ENCODE results near the gene DHX35.

Gene DHX35

DNA sequence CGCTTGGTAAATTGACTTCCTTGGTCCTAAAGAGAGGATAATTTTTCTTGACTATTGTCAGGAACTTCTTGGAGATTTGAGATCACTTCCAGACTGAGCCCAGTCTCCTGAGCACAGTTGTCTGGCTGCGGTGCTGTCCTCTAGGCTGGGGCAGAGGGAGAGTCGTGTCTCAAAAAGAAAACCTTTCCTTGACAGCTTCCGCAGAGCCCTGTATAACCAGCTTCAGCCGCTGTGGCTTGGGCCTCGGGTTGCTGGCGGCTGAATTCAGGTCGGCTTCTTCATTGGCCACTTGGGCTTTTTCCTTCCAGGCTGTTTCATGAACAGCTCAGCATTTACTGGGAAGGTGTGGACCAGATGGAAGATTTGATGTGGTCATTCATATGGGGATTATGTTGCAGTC is 75.9 kb downstream of the DHX35 start:
- no peak overlapping the region for H3K27ac ChIP-seq (ENCODE audit: low read depth, low read length)
- no peaks in the 10 kb centered on the region for H3K27me3 ChIP-seq (ENCODE audit: control insufficient read depth in 1 of 2, insufficient read depth in 2 of 2, low read length in 2 of 2)
- H3K36me3 ChIP-seq (ENCODE audit: control insufficient read depth in 1 of 2, insufficient read depth in 2 of 2, low read length in 2 of 2), result peaks cover 23 to 85% of the 10 kb centered on the region in 2 donors
- H3K4me1 ChIP-seq (ENCODE audit: control insufficient read depth in 1 of 2, insufficient read depth in 2 of 2, low read length in 2 of 2), result no peaks in the 10 kb centered on the region
- no peak overlapping the region for H3K9ac ChIP-seq (ENCODE audit: low read depth in 1 of 2, low read length in 2 of 2)
- H3K4me3 ChIP-seq (ENCODE audit: low read depth in 1 of 2, low read length in 2 of 2), result no peak overlapping the region
- H3K9me3 ChIP-seq (ENCODE audit: control insufficient read depth in 1 of 2, low read length in 2 of 2), result no peaks in the 10 kb centered on the region

DNA sequence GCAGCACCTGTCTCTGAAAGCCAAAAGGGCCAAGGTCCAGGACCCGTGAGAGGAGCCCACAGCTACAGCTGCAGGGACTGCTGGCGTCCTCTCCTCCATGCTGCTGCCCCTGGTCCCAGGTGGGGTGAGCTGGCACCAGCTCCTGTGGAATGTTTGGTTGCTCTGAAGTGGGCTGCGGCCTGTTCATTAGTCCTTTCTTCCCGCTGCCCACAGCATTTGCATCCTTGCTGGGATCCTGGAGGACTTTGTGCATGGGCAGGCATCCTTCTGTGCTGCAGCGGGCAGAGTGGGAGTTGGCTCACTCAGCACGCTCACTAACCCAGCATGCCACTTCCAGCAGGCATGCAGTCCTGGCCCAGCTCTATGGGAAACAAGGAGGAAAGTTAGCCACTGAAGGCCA is 76.4 kb downstream of the DHX35 start:
- H3K9me3 ChIP-seq (ENCODE audit: control insufficient read depth in 1 of 2, low read length in 2 of 2), result no peaks in the 10 kb centered on the region
- H3K4me1 ChIP-seq (ENCODE audit: control insufficient read depth in 1 of 2, insufficient read depth in 2 of 2, low read length in 2 of 2), result no peaks in the 10 kb centered on the region
- H3K27ac ChIP-seq (ENCODE audit: low read depth, low read length), result no peak overlapping the region
- peaks cover 23 to 83% of the 10 kb centered on the region in 2 donors for H3K36me3 ChIP-seq (ENCODE audit: control insufficient read depth in 1 of 2, insufficient read depth in 2 of 2, low read length in 2 of 2)
- no peaks in the 10 kb centered on the region for H3K27me3 ChIP-seq (ENCODE audit: control insufficient read depth in 1 of 2, insufficient read depth in 2 of 2, low read length in 2 of 2)
- H3K4me3 ChIP-seq (ENCODE audit: low read depth in 1 of 2, low read length in 2 of 2), result no peak overlapping the region
- H3K9ac ChIP-seq (ENCODE audit: low read depth in 1 of 2, low read length in 2 of 2), result no peak overlapping the region

DNA sequence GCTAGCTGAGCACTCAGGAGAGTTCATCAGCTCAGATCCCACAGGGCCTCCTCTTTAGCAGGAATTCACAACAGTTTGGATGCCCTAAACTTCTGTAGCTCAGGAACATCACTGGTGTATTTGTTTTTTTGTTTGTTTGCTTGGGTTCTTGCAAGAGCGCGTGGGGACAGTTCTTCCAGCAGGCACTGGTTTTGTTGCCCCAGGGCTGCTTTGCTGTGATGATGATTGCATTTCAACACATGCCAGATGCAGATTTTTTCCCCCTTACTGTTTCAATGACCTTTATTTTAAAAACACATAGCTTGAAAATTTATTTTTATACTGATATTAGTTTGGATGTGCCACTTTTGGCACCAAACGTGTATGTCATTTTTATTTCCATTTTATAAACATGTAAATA is 77.1 kb downstream of the DHX35 start:
- Histone ChIP-seq H3K9me3 (ENCODE audit: control insufficient read depth in 1 of 2, low read length in 2 of 2) (no peaks in the 10 kb centered on the region), H3K4me1 (ENCODE audit: control insufficient read depth in 1 of 2, insufficient read depth in 2 of 2, low read length in 2 of 2) (no peaks in the 10 kb centered on the region), H3K36me3 (ENCODE audit: control insufficient read depth in 1 of 2, insufficient read depth in 2 of 2, low read length in 2 of 2) (peaks cover 23 to 76% of the 10 kb centered on the region in 2 donors), H3K27me3 (ENCODE audit: control insufficient read depth in 1 of 2, insufficient read depth in 2 of 2, low read length in 2 of 2) (no peaks in the 10 kb centered on the region), H3K4me3 (ENCODE audit: low read depth in 1 of 2, low read length in 2 of 2) (no peak overlapping the region), H3K9ac (ENCODE audit: low read depth in 1 of 2, low read length in 2 of 2) (no peak overlapping the region), H3K27ac (ENCODE audit: low read depth, low read length) (no peak overlapping the region)

DNA sequence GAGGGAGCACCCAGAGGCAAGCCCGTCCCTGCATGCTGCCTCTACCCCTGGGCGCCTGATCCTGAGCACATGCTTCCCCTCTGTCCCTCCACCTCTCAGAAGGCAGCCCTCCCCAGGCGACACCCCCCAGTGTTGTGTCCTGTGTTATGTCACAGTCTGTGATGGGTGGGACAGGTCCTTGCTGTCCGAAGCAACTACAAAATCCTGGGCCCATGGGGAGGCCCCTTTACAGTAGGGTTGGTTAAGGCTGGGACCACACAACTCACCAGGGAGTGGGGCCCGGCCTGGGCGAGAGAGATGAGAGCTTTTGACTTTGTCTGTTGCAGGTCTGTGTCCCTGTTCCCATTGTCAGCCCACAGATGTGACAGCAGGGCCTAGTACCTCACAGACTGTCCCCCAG is 78.0 kb downstream of the DHX35 start:
- no peak overlapping the region for H3K4me3 ChIP-seq (ENCODE audit: low read depth in 1 of 2, low read length in 2 of 2)
- H3K36me3 ChIP-seq (ENCODE audit: control insufficient read depth in 1 of 2, insufficient read depth in 2 of 2, low read length in 2 of 2), result peaks cover 23 to 69% of the 10 kb centered on the region in 2 donors
- no peak overlapping the region for H3K9ac ChIP-seq (ENCODE audit: low read depth in 1 of 2, low read length in 2 of 2)
- H3K27ac ChIP-seq (ENCODE audit: low read depth, low read length), result no peak overlapping the region
- H3K9me3 ChIP-seq (ENCODE audit: control insufficient read depth in 1 of 2, low read length in 2 of 2), result no peaks in the 10 kb centered on the region
- H3K27me3 ChIP-seq (ENCODE audit: control insufficient read depth in 1 of 2, insufficient read depth in 2 of 2, low read length in 2 of 2), result no peaks in the 10 kb centered on the region
- no peaks in the 10 kb centered on the region for H3K4me1 ChIP-seq (ENCODE audit: control insufficient read depth in 1 of 2, insufficient read depth in 2 of 2, low read length in 2 of 2)

DNA sequence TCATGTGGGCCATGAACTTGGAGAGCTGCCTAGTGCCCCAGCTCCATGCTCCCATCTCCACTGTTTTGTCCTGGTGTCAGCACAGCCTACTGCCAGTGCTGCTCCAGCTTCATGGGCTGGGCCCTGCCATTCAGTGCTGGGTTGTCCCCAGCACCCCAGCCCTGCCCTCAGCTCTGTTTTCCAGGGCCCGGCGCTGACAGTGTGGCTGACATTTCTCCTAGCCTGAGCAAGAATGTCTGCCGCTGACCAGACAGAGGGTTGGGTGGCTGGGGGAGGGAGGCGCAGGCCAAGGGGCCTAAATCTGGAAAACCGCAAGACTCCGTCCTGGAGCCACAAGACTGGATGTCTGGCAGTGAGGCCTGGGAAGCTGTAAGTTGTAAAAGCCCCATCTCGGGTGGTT is 78.9 kb downstream of the DHX35 start:
- Histone ChIP-seq H3K27ac (ENCODE audit: low read depth, low read length) (no peak overlapping the region), H3K27me3 (ENCODE audit: control insufficient read depth in 1 of 2, insufficient read depth in 2 of 2, low read length in 2 of 2) (no peaks in the 10 kb centered on the region), H3K9ac (ENCODE audit: low read depth in 1 of 2, low read length in 2 of 2) (no peak overlapping the region), H3K4me1 (ENCODE audit: control insufficient read depth in 1 of 2, insufficient read depth in 2 of 2, low read length in 2 of 2) (no peaks in the 10 kb centered on the region), H3K4me3 (ENCODE audit: low read depth in 1 of 2, low read length in 2 of 2) (no peak overlapping the region), H3K9me3 (ENCODE audit: control insufficient read depth in 1 of 2, low read length in 2 of 2) (no peaks in the 10 kb centered on the region), H3K36me3 (ENCODE audit: control insufficient read depth in 1 of 2, insufficient read depth in 2 of 2, low read length in 2 of 2) (peaks cover 15 to 59% of the 10 kb centered on the region in 2 donors)

DNA sequence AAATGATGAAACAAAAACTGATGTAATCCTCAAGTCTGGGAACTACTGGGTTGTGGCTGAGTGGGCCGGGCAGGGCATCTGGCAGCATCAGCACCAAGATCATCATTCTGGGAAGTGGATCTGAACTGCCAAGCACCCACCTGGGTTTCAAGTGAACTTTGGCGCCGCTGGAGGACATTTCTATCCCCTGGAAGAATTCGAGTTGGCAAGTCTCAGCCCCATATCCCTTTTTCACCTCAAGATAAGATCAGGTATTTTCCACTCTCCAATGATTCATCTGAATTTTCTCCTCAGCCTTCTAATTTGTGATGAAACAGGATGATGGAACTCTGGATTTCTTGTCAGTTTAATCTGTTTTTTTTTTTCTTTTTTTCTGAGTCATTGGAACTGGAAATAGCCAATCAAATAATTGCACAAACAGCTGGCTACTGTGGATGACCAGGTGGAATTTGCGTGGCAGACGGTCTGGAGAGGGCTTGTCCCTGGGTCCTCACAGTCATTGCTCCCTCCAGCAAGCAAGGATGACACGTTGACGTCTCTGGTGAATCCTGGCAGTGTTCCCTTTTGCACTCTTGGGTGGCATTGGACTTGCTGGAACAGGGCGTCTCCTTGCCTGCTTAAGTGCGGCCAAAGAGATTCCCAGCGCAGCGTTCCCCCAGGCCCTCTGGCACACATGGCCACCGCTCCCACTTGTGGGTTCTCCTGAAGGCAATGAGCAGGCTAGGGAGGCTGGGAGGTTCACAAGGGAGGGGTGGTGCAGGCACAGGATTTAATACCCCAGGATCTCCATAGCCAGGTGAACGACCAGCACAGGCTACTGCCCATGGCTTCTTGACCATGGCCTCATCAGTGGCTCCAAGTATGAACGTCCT is 80.4 kb downstream of the DHX35 start:
- peaks cover 13 to 48% of the 10 kb centered on the region in 2 donors for H3K36me3 ChIP-seq (ENCODE audit: control insufficient read depth in 1 of 2, insufficient read depth in 2 of 2, low read length in 2 of 2)
- H3K9ac ChIP-seq (ENCODE audit: low read depth in 1 of 2, low read length in 2 of 2), result no peak overlapping the region
- no peaks in the 10 kb centered on the region for H3K4me1 ChIP-seq (ENCODE audit: control insufficient read depth in 1 of 2, insufficient read depth in 2 of 2, low read length in 2 of 2)
- H3K9me3 ChIP-seq (ENCODE audit: control insufficient read depth in 1 of 2, low read length in 2 of 2), result no peaks in the 10 kb centered on the region
- no peaks in the 10 kb centered on the region for H3K27me3 ChIP-seq (ENCODE audit: control insufficient read depth in 1 of 2, insufficient read depth in 2 of 2, low read length in 2 of 2)
- H3K27ac ChIP-seq (ENCODE audit: low read depth, low read length), result no peak overlapping the region
- no peak overlapping the region for H3K4me3 ChIP-seq (ENCODE audit: low read depth in 1 of 2, low read length in 2 of 2)

DNA sequence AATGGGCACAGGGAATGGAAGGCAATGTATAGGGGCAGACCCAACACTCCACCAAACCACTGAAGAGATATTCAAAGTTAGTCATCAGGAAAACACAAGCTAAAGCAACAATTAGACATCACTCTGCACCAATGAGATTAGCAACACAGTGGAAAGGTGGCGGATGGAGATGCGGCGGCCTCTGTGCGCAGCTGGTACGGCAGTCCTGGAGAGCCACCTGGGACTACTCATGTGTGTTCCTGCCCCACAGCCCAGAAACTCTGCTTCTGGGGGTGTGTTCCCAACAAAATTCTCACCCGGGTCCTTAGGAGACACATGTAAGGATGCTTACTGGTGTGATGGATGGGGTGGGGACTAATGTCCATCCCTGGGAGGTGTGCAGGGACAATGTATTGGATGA is 82.4 kb downstream of the DHX35 start:
- Histone ChIP-seq H3K27me3 (ENCODE audit: control insufficient read depth in 1 of 2, insufficient read depth in 2 of 2, low read length in 2 of 2) (no peaks in the 10 kb centered on the region), H3K36me3 (ENCODE audit: control insufficient read depth in 1 of 2, insufficient read depth in 2 of 2, low read length in 2 of 2) (peaks cover 3 to 30% of the 10 kb centered on the region in 2 donors), H3K9me3 (ENCODE audit: control insufficient read depth in 1 of 2, low read length in 2 of 2) (no peaks in the 10 kb centered on the region), H3K27ac (ENCODE audit: low read depth, low read length) (no peak overlapping the region), H3K4me3 (ENCODE audit: low read depth in 1 of 2, low read length in 2 of 2) (no peak overlapping the region), H3K9ac (ENCODE audit: low read depth in 1 of 2, low read length in 2 of 2) (no peak overlapping the region), H3K4me1 (ENCODE audit: control insufficient read depth in 1 of 2, insufficient read depth in 2 of 2, low read length in 2 of 2) (peaks cover 3 to 4% of the 10 kb centered on the region in 2 donors)

DNA sequence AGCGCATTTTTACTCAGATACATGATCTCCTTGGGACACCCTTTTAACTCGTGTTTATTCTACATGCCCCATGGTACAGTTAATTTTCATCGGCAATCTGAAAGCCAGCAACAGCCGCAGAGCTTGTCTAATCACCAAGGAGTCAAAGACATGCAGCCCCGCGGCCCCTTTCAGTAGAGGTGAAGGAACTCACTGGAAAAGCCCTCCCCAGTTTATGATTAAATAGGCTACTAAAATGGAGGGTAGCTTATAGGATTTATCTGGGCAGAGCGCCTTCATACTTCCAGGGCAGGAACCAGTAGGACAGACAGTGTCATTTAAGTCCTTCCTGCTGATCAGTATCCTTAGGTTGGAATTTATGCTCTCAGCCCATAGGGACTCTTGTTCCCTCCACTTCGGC is 83.5 kb downstream of the DHX35 start:
- Histone ChIP-seq H3K4me3 (ENCODE audit: low read depth in 1 of 2, low read length in 2 of 2) (no peak overlapping the region), H3K4me1 (ENCODE audit: control insufficient read depth in 1 of 2, insufficient read depth in 2 of 2, low read length in 2 of 2) (peaks cover 8 to 9% of the 10 kb centered on the region in 2 donors), H3K36me3 (ENCODE audit: control insufficient read depth in 1 of 2, insufficient read depth in 2 of 2, low read length in 2 of 2) (peaks cover 2 to 20% of the 10 kb centered on the region in 2 donors)

DNA sequence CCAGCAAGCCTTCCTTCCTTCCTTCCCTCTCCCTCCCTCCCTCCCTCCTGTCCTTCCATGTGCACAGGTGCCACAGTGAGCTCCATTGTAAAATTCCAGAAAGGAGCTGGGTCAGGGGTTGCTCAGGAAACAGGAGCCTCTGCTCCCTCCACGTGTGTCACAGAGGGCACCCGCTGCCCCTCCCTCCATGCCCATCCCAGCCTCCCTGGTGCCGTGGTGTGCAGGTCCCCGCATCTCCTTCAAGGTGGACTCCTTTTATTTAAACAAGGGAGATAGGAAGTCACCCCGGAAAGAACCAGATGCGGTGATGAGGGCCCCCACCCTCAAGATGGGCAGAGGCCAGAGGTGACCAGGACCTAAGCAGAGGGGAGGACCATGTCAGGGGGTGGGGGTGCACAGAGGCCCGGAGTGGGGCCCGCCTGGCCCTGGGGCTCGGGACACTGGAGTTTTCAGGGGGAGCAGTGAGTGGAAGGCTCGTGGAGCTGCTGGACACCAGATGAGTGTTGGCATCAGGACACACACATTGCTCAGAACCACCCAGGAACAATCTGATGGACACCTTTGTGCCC is 85.4 kb downstream of the DHX35 start:
- Histone ChIP-seq H3K4me3 (ENCODE audit: low read depth in 1 of 2, low read length in 2 of 2) (no peak overlapping the region), H3K9me3 (ENCODE audit: control insufficient read depth in 1 of 2, low read length in 2 of 2) (no peaks in the 10 kb centered on the region), H3K27ac (ENCODE audit: low read depth, low read length) (no peak overlapping the region), H3K36me3 (ENCODE audit: control insufficient read depth in 1 of 2, insufficient read depth in 2 of 2, low read length in 2 of 2) (peaks cover 0 to 8% of the 10 kb centered on the region in 2 donors), H3K27me3 (ENCODE audit: control insufficient read depth in 1 of 2, insufficient read depth in 2 of 2, low read length in 2 of 2) (peaks cover under 1 to 13% of the 10 kb centered on the region in 2 donors), H3K9ac (ENCODE audit: low read depth in 1 of 2, low read length in 2 of 2) (no peak overlapping the region), H3K4me1 (ENCODE audit: control insufficient read depth in 1 of 2, insufficient read depth in 2 of 2, low read length in 2 of 2) (peaks cover 8 to 9% of the 10 kb centered on the region in 2 donors)

More for the DNA sequence above, 83.5 kb downstream of the DHX35 start:
- Histone ChIP-seq H3K27me3 (ENCODE audit: control insufficient read depth in 1 of 2, insufficient read depth in 2 of 2, low read length in 2 of 2) (peaks cover 0 to 2% of the 10 kb centered on the region in 2 donors), H3K27ac (ENCODE audit: low read depth, low read length) (no peak overlapping the region), H3K9ac (ENCODE audit: low read depth in 1 of 2, low read length in 2 of 2) (no peak overlapping the region), H3K9me3 (ENCODE audit: control insufficient read depth in 1 of 2, low read length in 2 of 2) (no peaks in the 10 kb centered on the region)

DNA sequence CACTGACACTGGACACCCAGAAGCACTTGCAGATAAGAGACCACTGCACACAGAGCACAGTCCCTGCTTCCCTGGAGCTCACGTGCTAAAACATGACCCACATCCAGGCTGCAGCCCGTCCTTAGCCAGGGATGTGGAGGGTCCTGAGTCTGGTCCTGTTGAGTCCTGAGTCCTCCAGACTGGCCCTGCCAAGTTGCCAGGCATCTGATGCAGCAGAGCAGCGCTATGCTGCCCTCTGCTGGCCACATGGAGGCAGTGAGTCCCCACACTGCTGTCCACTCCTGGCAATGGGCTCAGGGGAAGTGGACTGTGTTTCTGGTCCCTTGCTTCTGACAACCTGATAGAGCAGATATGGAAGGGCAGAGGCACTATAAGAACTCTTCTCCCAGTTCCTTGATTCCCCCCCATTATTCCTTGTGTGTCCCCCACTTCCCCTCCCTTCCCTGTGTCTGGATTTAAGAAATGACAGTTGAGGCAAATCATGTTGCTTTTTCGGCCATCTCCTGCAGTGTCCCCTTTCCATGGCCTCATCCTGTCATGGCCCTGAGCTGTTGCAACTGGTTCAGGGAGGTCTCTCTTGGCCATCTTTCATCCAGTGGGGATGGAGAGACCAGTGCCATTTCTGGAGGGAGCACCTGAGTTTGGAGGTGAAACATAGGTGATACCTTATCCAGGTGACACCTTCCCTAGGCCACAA is 86.0 kb downstream of the DHX35 start:
- Histone ChIP-seq H3K27ac (ENCODE audit: low read depth, low read length) (no peak overlapping the region), H3K36me3 (ENCODE audit: control insufficient read depth in 1 of 2, insufficient read depth in 2 of 2, low read length in 2 of 2) (peaks cover 0 to 1% of the 10 kb centered on the region in 2 donors), H3K27me3 (ENCODE audit: control insufficient read depth in 1 of 2, insufficient read depth in 2 of 2, low read length in 2 of 2) (peaks cover 5 to 18% of the 10 kb centered on the region in 2 donors), H3K4me3 (ENCODE audit: low read depth in 1 of 2, low read length in 2 of 2) (no peak overlapping the region), H3K4me1 (ENCODE audit: control insufficient read depth in 1 of 2, insufficient read depth in 2 of 2, low read length in 2 of 2) (peaks cover 8 to 9% of the 10 kb centered on the region in 2 donors), H3K9ac (ENCODE audit: low read depth in 1 of 2, low read length in 2 of 2) (no peak overlapping the region), H3K9me3 (ENCODE audit: control insufficient read depth in 1 of 2, low read length in 2 of 2) (no peaks in the 10 kb centered on the region)
